HG03196 (cell line): ENCODE measurements around the gene PTGIR.

Experiments used
- ATAC-seq: cut with Tn5 transposase; IDR thresholded peaks from one replicate; pipeline ENCODE4 v1.9.1; 2021; ENCODE audit not compliant: unreplicated experiment

Gene PTGIR, protein sequence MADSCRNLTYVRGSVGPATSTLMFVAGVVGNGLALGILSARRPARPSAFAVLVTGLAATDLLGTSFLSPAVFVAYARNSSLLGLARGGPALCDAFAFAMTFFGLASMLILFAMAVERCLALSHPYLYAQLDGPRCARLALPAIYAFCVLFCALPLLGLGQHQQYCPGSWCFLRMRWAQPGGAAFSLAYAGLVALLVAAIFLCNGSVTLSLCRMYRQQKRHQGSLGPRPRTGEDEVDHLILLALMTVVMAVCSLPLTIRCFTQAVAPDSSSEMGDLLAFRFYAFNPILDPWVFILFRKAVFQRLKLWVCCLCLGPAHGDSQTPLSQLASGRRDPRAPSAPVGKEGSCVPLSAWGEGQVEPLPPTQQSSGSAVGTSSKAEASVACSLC

GRCh38 chr19:46624958-46625661, at the start of gene PTGIR:
Gene PTGIR (minus strand): TSS chr19:46625089. CDS start chr19:46624225, 864 bp downstream.
- no peak for ATAC-seq

- ATAC-seq = no peak
These were observed 45.9 kb upstream of the PTGIR start for GRCh38 chr19:46670813-46671212.

DNA sequence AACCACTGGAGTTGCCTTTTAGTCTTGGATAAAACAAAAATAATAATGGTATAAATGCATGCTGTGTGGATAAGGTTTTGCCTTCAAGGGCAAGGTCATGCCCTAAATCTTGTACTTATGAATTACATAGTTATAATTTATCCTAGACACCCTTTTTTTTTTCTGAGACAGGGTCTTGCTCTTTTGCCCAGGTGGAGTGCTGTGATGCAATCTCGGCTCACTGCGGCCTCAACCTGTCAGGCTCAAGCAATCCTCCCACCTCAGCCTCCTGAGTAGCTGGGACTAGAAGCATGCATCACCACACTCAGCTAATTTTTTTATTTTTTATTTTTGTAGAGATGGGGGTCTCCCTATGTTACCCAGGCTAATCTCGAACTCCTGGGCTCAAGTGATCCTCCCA, 43.8 kb upstream of the PTGIR start:
- no peak for ATAC-seq

DNA sequence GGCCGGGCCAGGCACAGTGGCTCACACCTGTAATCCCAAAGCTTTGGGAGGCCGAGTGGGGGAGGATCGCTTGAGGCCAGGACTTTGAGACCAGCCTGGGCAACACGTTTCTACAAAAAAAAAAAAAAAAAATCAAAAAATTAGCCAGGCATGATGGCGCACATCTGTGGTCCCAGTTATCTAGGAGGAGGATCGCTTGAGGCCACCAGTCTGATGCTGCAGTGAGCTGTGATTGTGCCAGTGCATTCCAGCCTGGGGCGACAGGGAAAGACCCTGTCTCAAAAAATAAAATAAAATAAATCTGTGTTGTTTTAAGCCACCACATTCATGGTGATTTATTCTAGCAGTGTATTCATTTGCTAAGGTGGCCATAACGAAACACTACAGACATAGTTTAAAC, 40.2 kb upstream of the PTGIR start:
- ATAC-seq = no peak

DNA sequence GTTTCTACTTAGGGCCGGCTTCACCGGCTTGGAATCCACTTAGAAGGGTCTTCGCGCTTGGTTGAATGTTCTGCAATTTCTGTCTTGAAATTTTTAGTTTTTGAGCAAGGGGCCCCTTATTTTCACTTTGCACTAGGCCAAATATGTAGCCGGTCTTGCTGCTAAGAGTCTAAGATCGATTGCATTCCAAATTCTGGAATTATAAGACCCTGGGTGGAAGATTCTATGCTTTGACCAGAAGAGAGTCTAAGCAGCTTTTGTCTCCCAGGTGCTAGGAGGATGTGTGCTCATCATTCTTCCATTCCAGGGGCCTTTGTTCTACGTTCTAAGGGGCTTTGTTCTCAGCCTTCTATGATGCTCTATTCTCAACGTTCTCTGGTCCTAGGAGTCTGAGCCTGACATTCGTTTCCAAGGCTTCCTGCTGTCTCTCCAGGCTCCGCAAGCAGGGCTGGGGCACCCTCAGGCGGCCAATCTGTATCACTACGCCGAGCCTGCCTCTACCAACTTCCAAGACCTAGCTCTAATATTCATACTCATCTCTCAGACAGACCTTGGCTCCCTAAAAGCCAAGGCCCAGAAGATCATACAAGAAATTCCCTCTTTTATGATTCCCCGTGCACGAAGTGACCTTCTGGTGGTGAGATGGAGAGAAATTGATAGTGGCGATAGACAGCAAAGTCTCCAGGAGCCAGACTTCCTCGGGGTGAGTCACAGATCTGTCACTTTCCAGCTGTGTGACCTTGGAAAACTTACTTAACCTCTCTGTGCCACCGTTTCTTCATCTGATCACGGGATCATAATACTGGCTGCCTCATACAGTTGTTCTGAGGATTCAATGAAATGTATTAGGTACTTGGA, 37.1 kb upstream of the PTGIR start:
- no peak for ATAC-seq

DNA sequence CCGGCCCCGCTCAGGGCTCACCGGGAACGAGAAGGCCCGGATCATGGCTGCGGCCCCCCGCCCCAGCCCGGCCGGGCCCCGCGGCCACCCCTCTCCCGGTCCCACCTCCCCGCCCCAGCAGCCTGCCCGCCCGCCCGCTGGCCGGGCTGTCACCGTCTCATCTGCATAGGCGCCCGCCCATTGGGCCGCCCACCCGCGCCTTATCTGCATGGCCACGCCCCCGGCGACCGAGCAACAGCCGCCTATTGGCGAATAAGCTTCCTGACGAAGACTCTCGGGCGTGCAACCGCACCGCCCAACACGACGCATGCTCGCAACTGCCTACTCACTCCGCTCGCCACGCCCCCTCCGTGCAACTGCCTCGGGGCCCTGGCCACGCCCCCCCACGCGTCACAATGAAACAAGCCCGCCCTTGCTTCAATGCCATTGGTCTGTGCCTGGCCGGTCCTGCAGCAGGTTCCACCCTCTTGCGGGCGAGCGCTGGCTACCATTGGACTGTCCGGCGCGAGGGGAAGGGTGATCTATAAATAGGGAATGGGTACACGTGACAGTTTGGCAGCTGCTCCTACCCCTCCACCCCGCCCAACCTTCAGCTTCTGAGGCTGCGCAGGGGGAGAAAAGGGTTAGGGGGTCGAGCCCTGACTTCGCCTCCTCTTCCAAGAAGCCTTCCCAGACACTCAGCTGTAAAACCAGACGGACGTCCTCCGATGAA, 36.3 kb upstream of the PTGIR start, which contains the start of gene DACT3:
Gene DACT3 (minus strand): TSS at position 163 of the 712 bp plus-strand sequence. CDS start 118 bp downstream, at position 45.
- peak; percentile 90 for ATAC-seq

- ATAC-seq = no peak
These were observed 35.7 kb upstream of the PTGIR start for GRCh38 chr19:46660551-46661019.

- ATAC-seq = no peak
These were observed 35.2 kb upstream of the PTGIR start for GRCh38 chr19:46660008-46660517.

DNA sequence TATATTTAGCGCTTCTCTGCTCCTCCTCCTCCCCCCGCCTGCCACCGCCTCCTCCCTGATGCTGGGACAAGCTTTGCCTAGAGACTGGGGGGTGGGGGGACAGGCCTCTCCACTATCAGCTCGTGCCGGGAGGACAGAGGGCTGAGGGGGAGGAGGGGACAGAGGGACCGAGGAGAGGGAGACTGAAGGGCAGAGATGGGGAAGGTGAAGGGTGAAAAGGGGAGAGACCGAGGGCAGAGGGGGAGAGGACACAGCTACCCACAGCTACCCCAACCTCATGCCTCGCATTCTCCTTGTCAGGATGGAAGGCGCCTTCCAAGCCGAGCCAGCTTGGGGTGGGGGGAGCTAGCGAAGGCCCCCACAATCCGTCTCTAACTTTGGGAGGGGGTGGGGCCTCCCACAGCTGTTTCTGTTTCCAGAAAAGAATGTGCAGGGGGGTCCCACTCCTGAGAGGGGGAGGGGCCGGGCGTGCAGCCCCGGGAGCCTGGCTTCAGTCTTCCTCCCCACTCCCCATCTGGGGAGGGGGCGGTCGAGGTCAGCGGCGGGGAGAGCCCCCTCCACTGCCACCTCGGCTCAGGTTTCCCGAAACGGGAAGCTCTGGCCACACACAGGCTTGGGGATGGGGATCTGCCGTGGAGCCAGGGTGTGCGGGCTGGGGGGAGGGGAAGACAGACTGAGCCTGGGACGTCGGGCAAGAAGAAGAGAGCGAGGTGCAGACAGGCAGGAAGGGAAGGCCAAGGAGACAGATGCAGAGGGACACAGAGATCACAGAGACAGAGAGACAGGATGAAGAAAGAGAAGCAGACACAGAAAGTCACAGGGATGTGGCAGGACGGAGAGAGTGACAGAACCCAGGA, 34.5 kb upstream of the PTGIR start:
- no peak for ATAC-seq

GRCh38 chr19:46656541-46656940, 31.7 kb upstream of the PTGIR start:
- no peak for ATAC-seq

GRCh38 chr19:46654621-46655152, 29.8 kb upstream of the PTGIR start:
- ATAC-seq = no peak

- no peak for ATAC-seq
These were observed 25.6 kb upstream of the PTGIR start for GRCh38 chr19:46650445-46650844.

GRCh38 chr19:46648961-46649960, 24.4 kb upstream of the PTGIR start:
- ATAC-seq = no peak

DNA sequence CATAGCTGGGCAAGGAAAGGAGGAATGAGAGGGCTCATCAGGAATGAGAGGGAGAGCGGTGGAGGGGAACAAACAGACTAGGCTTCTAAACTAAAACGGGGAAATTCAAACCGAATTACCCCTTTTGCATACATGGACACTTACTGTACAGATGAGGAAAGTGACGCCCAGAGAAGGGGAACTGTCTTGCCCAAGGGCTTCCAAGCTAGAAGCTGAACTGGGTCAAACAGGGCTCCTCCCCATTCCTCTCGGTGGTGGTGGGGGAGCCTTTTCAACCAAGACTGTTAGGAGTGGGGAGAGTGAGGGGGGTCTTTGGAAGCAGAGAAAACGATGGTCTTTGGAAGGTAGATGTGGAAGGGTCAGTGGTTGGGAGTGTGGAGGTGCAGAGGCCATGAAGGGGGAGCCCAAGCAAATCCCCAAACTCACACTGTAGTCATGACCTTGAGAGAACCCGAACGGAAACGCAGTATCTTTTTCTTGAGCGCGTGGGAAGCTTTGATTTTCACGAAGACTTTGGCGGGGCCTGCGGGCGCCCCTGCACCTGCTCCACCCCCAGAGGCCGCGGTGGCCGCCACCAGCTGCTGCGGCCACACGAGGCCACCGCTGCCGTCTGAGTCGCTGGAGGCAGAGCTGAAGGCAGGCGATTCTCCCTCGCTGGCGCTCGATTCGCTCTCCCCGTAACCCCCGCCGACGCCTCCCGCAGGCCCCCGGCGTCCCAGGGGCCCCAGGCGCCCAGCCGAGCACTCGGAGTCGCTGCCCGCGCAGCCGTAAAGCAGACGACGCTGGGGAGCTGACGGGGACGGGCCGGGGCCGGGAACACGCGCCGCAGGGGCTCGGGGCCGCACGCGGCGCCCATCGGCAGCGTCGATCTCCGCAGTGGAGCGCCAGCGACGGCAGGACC, 23.4 kb upstream of the PTGIR start:
- no peak for ATAC-seq

GRCh38 chr19:46646402-46646801, 21.5 kb upstream of the PTGIR start:
- ATAC-seq = no peak

DNA sequence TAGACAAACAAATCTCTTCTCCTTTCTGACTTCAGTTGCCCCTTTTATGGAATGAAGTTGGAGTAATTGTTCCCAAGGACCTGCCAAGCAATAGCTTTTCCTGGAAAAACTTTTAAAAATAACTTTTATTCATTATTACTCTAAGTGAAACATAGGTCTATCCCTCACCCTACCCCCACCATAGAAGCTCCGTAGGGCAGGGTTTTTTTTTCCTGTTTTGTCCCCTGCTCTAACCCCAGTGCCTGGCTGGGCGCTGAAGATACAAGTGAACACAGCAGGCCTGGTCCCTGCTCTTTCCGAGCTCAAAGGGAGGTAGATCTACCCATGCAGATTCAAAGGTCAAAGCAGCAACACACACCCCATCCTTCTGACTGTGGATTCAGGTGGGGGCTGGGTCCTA, 19.8 kb upstream of the PTGIR start:
- no peak for ATAC-seq

GRCh38 chr19:46640656-46641055, 15.8 kb upstream of the PTGIR start:
- ATAC-seq = no peak
